Measurements from ENCODE around the gene SUGP2. TPM values are rescaled to one million over a fixed set of nuclear protein-coding genes. Genes with fewer than 3 reads are reported as not detected.

SUGP2 gene
- total and polyA plus RNA-seq, 9 of the 15 experiments (the other 6 are each of a cell fraction or from before 2014, with no cell fraction given) = 13.1 to 101 (median 63.1) TPM

GRCh38 chr19:19063183-19064097, 30.1 kb upstream of the SUGP2 start, which contains the start of gene SLC25A42 (continued):
- TF ChIP-seq ZNF232 (CRISPR knock-in tag; IDR thresholded peaks at IDR 0.05) = no peak
- TF ChIP-seq DIDO1 (tag; IDR thresholded peaks at IDR 0.05; ENCODE audit: low read depth) = no peak
- TF ChIP-seq, protein P1, sequence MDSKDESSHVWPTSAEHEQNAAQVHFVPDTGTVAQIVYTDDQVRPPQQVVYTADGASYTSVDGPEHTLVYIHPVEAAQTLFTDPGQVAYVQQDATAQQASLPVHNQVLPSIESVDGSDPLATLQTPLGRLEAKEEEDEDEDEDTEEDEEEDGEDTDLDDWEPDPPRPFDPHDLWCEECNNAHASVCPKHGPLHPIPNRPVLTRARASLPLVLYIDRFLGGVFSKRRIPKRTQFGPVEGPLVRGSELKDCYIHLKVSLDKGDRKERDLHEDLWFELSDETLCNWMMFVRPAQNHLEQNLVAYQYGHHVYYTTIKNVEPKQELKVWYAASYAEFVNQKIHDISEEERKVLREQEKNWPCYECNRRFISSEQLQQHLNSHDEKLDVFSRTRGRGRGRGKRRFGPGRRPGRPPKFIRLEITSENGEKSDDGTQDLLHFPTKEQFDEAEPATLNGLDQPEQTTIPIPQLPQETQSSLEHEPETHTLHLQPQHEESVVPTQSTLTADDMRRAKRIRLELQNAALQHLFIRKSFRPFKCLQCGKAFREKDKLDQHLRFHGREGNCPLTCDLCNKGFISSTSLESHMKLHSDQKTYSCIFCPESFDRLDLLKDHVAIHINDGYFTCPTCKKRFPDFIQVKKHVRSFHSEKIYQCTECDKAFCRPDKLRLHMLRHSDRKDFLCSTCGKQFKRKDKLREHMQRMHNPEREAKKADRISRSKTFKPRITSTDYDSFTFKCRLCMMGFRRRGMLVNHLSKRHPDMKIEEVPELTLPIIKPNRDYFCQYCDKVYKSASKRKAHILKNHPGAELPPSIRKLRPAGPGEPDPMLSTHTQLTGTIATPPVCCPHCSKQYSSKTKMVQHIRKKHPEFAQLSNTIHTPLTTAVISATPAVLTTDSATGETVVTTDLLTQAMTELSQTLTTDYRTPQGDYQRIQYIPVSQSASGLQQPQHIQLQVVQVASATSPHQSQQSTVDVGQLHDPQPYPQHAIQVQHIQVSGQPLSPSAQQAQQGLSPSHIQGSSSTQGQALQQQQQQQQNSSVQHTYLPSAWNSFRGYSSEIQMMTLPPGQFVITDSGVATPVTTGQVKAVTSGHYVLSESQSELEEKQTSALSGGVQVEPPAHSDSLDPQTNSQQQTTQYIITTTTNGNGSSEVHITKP (IDR thresholded peaks at IDR 0.05; ENCODE audit: partially characterized antibody) = no peak
- no peak for TF ChIP-seq CBX2 (IDR thresholded peaks at IDR 0.05; ENCODE audit: insufficient read depth, low read length, poor library complexity, severe bottlenecking)
- no peak for TF ChIP-seq ZNF184 (CRISPR knock-in tag; IDR thresholded peaks at IDR 0.05)
- TF ChIP-seq ETS2 (tag; IDR thresholded peaks at IDR 0.05; ENCODE audit: borderline replicate concordance, poor library complexity, severe bottlenecking) = no peak
- no peak for TF ChIP-seq SNRNP70 (optimal IDR thresholded peaks at IDR 0.05; ENCODE audit: low read depth, low read length)
- no peak for TF ChIP-seq CHD7 (IDR thresholded peaks at IDR 0.05; ENCODE audit: low read depth, low read length)

Measured in K562 (cell line).